ENCODE data around the gene SLC6A13.

Gene SLC6A13

GRCh38 chr12:295132-295531, 32.5 kb upstream of the SLC6A13 start:
- Histone ChIP-seq H3K4me3 (ENCODE audit: low read depth, low read length) (no peak overlapping the region), H3K9me3 (ENCODE audit: severe bottlenecking) (no peaks in the 10 kb centered on the region), H3K36me3 (peaks cover 68% of the 10 kb centered on the region), H3K27me3 (ENCODE audit: insufficient read depth, low read depth, severe bottlenecking) (no peaks in the 10 kb centered on the region), H3K27ac (no peak overlapping the region)
- DNase-seq = no peak
- TF ChIP-seq, protein P1, sequence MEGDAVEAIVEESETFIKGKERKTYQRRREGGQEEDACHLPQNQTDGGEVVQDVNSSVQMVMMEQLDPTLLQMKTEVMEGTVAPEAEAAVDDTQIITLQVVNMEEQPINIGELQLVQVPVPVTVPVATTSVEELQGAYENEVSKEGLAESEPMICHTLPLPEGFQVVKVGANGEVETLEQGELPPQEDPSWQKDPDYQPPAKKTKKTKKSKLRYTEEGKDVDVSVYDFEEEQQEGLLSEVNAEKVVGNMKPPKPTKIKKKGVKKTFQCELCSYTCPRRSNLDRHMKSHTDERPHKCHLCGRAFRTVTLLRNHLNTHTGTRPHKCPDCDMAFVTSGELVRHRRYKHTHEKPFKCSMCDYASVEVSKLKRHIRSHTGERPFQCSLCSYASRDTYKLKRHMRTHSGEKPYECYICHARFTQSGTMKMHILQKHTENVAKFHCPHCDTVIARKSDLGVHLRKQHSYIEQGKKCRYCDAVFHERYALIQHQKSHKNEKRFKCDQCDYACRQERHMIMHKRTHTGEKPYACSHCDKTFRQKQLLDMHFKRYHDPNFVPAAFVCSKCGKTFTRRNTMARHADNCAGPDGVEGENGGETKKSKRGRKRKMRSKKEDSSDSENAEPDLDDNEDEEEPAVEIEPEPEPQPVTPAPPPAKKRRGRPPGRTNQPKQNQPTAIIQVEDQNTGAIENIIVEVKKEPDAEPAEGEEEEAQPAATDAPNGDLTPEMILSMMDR (IDR thresholded peaks at IDR 0.05; ENCODE audit: low read depth, low read length) = no peak

DNA sequence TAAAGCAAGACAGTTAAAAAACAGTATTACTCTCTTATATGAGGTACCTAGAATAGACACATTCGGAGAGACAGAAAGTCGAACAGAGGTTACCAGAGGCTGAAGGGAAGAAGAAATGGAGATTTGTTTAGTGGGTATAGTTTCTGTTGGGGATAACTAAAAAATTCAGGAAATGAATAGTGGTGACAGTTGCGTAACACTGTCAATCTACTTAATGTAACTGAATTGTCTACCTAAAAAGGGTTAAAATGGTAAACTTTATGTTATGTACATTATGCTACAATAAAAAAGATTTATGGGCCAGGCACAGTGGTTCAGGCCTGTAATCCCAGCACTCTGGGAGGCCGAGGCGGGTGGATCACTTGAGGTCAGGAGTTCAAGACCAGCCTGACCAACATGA, 30.6 kb upstream of the SLC6A13 start:
- no peak overlapping the region for H3K27ac ChIP-seq
- H3K27me3 ChIP-seq (ENCODE audit: insufficient read depth, low read depth, severe bottlenecking) = no peaks in the 10 kb centered on the region
- no peak overlapping the region for H3K4me3 ChIP-seq (ENCODE audit: low read depth, low read length)
- peaks cover 71% of the 10 kb centered on the region for H3K36me3 ChIP-seq
- no peak for DNase-seq
- no peaks in the 10 kb centered on the region for H3K9me3 ChIP-seq (ENCODE audit: severe bottlenecking)
- TF ChIP-seq, protein P1 (IDR thresholded peaks at IDR 0.05; ENCODE audit: low read depth, low read length) = no peak

GRCh38 chr12:292186-292585, 29.6 kb upstream of the SLC6A13 start:
- TF ChIP-seq, protein P1 (IDR thresholded peaks at IDR 0.05; ENCODE audit: low read depth, low read length) = no peak
- Histone ChIP-seq H3K4me3 (ENCODE audit: low read depth, low read length) (no peak overlapping the region), H3K36me3 (peaks cover 62% of the 10 kb centered on the region), H3K27ac (no peak overlapping the region), H3K9me3 (ENCODE audit: severe bottlenecking) (no peaks in the 10 kb centered on the region), H3K27me3 (ENCODE audit: insufficient read depth, low read depth, severe bottlenecking) (no peaks in the 10 kb centered on the region)
- DNase-seq = no peak

DNA sequence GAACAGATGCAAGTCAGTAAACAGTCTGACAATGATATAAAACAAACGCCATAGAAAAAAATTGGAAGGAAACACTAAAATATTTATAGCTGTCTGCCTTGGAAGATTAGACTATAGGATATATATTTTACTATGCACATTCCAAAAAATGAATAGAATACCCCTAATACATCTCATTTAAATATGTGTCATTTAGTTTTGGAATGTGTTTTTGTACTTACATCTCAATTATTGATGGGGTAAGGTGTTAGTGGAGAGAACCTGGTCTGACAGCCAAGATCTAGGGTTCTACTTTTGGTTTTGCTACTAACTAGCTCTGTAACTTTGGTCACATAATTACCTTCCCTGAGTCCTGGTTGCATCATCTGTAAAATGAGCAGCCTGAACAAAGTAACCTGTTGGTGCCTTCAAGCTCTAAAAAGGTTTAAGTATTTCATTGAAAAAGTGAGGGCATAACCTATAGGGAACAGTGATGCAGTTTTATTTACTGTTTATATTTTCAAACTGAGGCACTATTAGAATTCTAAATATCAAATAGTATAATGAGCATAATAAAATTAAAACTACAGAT, 28.6 kb upstream of the SLC6A13 start:
- TF ChIP-seq, protein P1 (IDR thresholded peaks at IDR 0.05; ENCODE audit: low read depth, low read length) = no peak
- Histone ChIP-seq H3K4me3 (ENCODE audit: low read depth, low read length) (no peak overlapping the region), H3K36me3 (peaks cover 53% of the 10 kb centered on the region)

GRCh38 chr12:288687-289086, 26.1 kb upstream of the SLC6A13 start:
- no peak for DNase-seq
- H3K9me3 ChIP-seq (ENCODE audit: severe bottlenecking) = no peaks in the 10 kb centered on the region
- H3K36me3 ChIP-seq = peaks cover 45% of the 10 kb centered on the region
- H3K27me3 ChIP-seq (ENCODE audit: insufficient read depth, low read depth, severe bottlenecking) = no peaks in the 10 kb centered on the region
- TF ChIP-seq, protein P1 (IDR thresholded peaks at IDR 0.05; ENCODE audit: low read depth, low read length) = no peak
- H3K4me3 ChIP-seq (ENCODE audit: low read depth, low read length) = no peak overlapping the region
- H3K27ac ChIP-seq = no peak overlapping the region

More for the DNA sequence above, 28.6 kb upstream of the SLC6A13 start:
- Histone ChIP-seq H3K27me3 (ENCODE audit: insufficient read depth, low read depth, severe bottlenecking) (no peaks in the 10 kb centered on the region), H3K27ac (no peak overlapping the region), H3K9me3 (ENCODE audit: severe bottlenecking) (no peaks in the 10 kb centered on the region)
- no peak for DNase-seq

All from WERI-Rb-1 (cell line).